ENCODE data around the gene NUP205.
A peak's percentile ranks its signal among the peaks of the same experiment; 100 is the strongest.

NUP205 gene, protein sequence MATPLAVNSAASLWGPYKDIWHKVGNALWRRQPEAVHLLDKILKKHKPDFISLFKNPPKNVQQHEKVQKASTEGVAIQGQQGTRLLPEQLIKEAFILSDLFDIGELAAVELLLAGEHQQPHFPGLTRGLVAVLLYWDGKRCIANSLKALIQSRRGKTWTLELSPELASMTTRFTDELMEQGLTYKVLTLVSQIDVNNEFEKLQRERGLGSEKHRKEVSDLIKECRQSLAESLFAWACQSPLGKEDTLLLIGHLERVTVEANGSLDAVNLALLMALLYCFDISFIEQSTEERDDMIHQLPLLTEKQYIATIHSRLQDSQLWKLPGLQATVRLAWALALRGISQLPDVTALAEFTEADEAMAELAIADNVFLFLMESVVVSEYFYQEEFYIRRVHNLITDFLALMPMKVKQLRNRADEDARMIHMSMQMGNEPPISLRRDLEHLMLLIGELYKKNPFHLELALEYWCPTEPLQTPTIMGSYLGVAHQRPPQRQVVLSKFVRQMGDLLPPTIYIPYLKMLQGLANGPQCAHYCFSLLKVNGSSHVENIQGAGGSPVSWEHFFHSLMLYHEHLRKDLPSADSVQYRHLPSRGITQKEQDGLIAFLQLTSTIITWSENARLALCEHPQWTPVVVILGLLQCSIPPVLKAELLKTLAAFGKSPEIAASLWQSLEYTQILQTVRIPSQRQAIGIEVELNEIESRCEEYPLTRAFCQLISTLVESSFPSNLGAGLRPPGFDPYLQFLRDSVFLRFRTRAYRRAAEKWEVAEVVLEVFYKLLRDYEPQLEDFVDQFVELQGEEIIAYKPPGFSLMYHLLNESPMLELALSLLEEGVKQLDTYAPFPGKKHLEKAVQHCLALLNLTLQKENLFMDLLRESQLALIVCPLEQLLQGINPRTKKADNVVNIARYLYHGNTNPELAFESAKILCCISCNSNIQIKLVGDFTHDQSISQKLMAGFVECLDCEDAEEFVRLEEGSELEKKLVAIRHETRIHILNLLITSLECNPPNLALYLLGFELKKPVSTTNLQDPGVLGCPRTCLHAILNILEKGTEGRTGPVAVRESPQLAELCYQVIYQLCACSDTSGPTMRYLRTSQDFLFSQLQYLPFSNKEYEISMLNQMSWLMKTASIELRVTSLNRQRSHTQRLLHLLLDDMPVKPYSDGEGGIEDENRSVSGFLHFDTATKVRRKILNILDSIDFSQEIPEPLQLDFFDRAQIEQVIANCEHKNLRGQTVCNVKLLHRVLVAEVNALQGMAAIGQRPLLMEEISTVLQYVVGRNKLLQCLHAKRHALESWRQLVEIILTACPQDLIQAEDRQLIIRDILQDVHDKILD (N-terminal part only)

GRCh38 chr7:135557455-135558336 lies at the start of gene NUP205:
NUP205 (plus strand) TSS chr7:135557917; CDS start chr7:135557945, 28 bp downstream.
- peak; percentile 41 to 46 for DNase-seq (ENCODE audit: low read depth in 2 of 2, low spot score in 1 of 2)

DNA sequence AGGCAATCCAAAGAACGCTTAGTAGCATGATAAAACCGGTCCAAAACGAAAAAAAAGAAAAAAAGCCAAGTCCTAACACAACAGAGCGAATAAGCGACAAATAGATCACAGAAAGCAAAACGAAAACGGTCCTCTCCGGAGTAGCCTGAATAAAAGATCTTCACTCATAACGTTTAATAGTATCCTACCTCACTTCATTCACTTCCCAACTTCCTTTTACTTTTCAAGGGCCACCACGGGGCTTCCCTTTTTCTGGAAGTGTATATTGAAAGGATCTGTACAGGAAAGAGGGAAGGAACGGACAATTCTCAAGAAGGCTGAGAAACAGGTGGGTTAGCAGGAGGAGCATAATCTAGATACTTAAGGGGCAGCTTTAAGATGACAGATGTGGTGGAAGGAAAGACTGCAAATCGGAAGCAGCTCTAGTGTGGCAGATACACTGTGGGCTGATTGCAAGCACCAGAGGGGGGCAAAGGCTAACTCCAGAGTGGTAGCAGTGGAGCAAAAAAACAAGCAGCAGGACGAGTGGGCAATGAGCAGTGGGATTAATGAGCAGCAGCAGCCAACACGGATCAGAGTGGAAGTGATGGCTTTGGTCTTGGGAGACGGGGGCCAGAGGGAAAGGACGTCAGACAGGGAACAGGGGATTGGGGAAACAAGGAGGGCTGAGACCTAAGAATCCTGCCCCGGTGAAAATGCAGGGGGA lies 48.7 kb upstream of the NUP205 start:
- DNase-seq (ENCODE audit: low read depth in 2 of 2, low spot score in 1 of 2), result peak in 1 of 2 donors; percentile 2

GRCh38 chr7:135509589-135509838 lies 48.2 kb upstream of the NUP205 start:
- DNase-seq (ENCODE audit: low read depth in 2 of 2, low spot score in 1 of 2), result no peak

DNA sequence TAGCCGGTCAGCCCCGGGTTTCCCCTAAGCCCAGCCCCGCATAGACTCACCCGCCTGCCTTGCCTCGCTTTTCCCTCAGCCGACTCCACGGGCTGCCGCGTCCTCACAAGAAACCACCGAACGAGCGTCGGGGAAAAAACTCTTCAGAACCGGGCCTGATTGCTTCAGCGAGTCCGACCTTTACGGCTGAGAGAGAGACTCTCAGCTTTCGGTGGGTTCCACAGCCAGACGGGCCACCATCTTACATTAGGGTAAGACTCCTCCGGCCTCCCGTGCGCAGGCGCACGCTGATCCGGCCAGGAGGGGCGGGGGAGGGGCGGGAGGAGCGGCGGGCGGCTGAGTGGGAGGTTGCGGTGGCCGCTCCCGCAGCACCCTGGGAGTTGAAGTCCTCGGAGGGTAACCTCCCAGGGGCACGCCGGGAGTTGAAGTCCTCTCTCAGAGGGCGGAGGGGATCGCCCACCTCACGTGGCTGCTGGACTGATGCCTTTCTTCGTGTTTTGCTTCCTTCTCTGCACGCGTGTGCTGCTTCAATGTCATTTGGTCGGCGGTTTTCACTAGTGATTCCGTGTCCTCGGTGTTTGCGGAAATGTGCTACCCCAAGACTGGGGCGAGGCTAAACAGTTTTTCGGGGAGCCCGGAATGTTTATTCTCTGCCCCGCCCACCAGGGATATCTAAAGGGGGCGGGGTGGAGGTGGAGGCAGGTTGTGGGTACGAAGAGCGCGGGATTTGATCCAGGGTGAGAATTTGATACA lies 47.7 kb upstream of the NUP205 start, which contains the start of gene CNOT4:
TSS of gene CNOT4 (minus strand) at position 264 of the 753 bp plus-strand sequence. CDS start 71,771 bp downstream, outside the sequence.
- DNase-seq (ENCODE audit: low read depth in 2 of 2, low spot score in 1 of 2), result peak; percentile 86 to 96

DNA sequence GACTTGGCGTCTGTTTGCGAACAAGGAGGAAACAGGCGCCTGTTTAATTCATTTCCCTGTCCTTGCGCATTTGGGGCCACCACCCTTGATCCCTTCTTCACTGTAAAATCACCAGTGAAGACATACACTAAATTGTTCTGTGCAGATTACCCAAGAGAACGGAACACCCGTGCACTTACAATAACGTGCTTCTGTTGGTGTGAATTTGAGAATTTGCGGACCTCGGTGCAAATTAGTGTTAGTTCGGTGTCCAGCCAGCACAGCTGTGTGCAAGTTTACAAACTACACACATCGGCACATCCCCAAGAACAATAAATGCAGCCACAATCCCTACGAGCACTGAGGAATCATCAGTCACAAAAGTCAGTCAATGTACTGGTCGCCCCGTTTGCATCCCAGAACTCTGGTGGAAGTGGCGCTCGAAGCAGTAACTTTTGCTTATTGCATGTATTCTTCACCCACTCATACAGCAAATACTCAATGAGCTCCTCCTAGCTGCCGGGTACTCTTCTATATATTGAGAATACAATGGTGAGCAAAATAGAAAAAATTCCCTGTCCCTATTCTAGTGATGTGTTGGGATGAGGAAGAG lies 47.0 kb upstream of the NUP205 start:
- no peak for DNase-seq (ENCODE audit: low read depth in 2 of 2, low spot score in 1 of 2)

GRCh38 chr7:135512135-135512887 lies 45.4 kb upstream of the NUP205 start:
- DNase-seq (ENCODE audit: low read depth in 2 of 2, low spot score in 1 of 2), result no peak

GRCh38 chr7:135514856-135515255 lies 42.9 kb upstream of the NUP205 start:
- no peak for DNase-seq (ENCODE audit: low read depth in 2 of 2, low spot score in 1 of 2)

DNA sequence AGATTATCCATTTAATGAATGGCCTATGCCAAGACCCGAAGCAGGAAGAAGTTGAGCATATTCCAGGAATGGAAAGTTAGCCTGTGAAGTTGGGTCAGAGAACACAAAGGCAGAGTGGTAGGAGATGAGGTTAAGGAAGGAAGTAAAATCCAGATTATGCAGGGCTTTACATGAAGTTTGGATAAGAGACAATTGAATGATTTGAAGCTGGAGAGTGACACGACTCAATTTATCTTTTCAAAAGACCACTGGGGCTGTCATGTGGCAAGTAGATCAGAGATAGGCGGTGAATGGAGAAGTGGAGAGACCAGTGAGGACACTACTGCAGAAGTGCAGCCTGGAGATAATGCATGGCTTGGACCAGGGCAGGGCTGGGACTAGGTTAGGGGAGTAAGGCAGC lies 40.7 kb upstream of the NUP205 start:
- no peak for DNase-seq (ENCODE audit: low read depth in 2 of 2, low spot score in 1 of 2)

DNA sequence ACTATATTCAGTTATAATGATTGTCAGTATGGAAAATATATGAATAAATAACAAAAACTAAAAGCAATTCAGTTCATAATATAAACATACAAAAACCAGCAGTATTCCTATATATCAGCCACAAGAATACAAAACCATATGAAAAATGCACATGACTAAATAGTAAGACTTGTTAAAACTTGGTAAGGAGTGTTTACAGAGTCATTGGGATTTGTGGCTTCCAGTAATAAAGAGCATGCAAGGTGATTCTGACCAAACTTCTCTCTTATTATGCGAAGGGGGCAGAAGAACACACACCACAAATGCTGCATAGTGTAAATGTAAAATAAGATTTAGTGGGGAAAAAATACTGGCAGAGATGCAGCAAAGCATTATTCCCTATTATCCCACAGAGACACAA lies 39.0 kb upstream of the NUP205 start:
- no peak for DNase-seq (ENCODE audit: low read depth in 2 of 2, low spot score in 1 of 2)

DNA sequence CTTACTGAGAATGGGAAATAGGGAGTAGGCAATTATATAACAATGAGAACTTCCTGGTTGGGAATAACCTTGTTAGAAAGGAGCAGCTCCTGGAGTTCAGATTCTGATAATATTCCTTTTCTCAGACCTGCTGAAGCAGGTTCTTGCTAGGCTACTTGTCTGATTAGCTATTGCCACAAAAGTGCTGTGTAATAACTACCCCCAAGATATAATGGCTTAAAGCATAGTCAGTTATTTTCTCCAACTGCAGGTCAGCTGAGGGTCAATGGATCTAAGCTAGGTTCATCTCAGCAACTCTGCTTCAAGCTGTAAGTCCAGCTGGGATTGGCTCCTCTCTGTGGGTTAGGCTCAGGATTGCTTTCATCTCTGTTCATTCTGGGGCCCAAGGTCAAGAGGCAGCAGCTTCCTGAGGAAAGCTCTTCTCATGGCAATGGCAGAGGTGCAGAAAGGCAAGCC lies 38.5 kb upstream of the NUP205 start:
- no peak for DNase-seq (ENCODE audit: low read depth in 2 of 2, low spot score in 1 of 2)

DNA sequence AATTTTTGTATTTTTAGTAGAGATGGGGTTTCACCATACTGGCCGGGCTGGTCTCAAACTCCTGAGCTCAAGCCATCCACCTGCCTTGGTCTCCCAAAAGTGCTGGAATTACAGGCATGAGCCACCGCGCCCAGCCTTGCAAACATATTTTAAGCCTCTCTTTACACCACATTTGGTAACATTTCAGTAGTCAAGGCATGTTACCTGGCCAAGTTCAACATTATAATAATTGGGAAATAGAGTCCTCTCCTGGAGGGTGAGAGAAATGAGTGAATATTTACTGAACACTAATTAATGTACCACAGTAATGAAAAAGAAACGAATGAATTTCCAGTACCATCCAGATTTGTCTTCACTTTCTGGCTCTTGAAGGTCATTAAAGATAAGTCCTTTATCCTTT lies 37.8 kb upstream of the NUP205 start:
- DNase-seq (ENCODE audit: low read depth in 2 of 2, low spot score in 1 of 2), result no peak

DNA sequence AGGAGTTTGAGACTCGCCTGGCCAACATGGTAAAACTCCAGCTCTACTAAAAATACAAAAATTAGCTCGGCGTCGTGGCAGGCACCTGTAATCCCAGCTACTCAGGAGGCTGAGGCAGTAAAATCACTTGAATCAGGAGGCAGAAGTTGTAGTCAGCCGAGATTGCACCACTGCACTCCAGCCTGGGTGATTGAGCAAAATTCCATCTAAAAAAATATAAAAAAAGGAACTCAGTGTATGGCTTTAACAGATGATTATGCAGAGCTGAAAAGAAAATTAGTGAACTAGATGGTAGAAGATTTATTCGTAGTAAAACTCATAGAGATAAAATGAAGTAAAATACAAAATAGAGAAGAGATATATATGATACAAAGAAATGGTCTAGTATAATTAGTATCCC lies 35.2 kb upstream of the NUP205 start:
- DNase-seq (ENCODE audit: low read depth in 2 of 2, low spot score in 1 of 2), result no peak

GRCh38 chr7:135523146-135523545 lies 34.6 kb upstream of the NUP205 start:
- DNase-seq (ENCODE audit: low read depth in 2 of 2, low spot score in 1 of 2), result no peak

- DNase-seq (ENCODE audit: low read depth in 2 of 2, low spot score in 1 of 2), result no peak
Observed at GRCh38 chr7:135525426-135525825, 32.3 kb upstream of the NUP205 start.

- DNase-seq (ENCODE audit: low read depth in 2 of 2, low spot score in 1 of 2), result no peak
Observed at GRCh38 chr7:135527025-135527424, 30.7 kb upstream of the NUP205 start.

GRCh38 chr7:135536150-135536549 lies 21.6 kb upstream of the NUP205 start:
- no peak for DNase-seq (ENCODE audit: low read depth in 2 of 2, low spot score in 1 of 2)

DNA sequence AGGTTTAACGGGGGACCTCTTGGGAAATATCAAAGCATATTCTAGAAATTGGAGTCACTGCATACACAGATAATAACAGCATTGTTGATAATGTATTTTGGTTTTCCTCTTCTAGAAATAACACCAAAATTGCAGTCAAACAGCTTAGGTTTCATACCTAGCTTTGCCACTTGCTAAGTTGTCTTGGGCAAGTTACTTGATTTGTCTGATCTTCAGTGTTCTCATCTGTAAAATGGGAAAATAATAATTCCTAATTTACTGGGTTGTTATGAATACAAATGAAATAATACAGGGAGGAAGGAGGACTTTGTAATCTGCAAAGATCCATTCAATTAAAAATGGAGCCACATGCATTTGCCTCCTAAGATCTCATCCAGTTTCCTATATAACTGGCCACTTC lies 20.3 kb upstream of the NUP205 start:
- DNase-seq (ENCODE audit: low read depth in 2 of 2, low spot score in 1 of 2), result no peak

DNA sequence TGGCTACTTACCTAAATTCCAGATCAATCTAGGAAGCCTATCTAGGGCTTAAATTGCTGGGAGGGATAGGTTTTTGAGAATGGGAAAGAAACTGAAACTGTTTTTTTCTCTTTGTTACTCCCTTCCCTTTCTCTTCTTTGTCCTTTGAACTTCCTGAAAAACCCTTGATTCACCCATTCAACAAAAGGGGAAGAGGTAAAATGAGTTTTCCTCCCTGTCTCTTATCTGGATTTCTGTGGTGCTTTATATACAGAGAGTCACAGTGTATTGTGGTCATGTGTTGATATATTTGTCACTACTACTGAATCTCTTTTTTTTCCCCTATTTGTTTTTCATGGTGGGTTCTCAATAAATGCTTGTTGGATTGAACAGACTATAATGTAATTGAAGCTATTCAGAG lies 19.8 kb upstream of the NUP205 start:
- no peak for DNase-seq (ENCODE audit: low read depth in 2 of 2, low spot score in 1 of 2)
